ENCODE measurements around the gene MZT2B. TPM values are rescaled to one million over a fixed set of nuclear protein-coding genes. Genes with fewer than 3 reads are reported as not detected.
"Not testable (repeated sequence)": the region's sequence is repeated elsewhere in the genome, so short reads cannot be mapped to it uniquely, and the experiment has no call there.

MZT2B gene
- total RNA-seq, 3 donors from 2014 or later = 91.0 to 99.9 (median 97.3) TPM

DNA sequence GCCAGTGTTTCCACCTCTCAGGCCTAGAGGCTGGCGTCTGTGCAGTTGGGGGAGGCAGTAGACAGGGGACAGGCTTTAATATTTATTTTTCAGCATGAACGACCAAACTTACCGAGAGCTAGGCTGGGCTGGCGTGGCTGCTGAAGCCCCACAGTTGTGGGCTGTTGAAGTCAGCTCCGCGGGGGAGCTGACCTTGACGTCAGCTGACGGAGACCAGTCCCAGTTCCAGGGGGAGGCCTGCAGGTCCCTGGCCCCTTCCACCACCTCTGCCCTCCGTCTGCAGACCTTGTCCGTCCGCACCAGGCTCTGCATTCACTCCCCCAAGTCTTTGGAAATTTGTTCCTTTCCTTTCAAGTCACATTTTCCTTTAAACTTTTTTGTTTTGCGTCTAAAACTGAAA, 49.6 kb downstream of the MZT2B start:
- H3K9me3 ChIP-seq = no peaks in the 10 kb centered on the region
- intact Hi-C loops (cut with DNase I; ENCODE audit: low total_unique reads) = no loop called here
- TF ChIP-seq POLR2AphosphoS5 (IDR thresholded peaks at IDR 0.05) = no peak
- TF ChIP-seq POLR2A (IDR thresholded peaks at IDR 0.05) = no peak
- TF ChIP-seq, protein P1, sequence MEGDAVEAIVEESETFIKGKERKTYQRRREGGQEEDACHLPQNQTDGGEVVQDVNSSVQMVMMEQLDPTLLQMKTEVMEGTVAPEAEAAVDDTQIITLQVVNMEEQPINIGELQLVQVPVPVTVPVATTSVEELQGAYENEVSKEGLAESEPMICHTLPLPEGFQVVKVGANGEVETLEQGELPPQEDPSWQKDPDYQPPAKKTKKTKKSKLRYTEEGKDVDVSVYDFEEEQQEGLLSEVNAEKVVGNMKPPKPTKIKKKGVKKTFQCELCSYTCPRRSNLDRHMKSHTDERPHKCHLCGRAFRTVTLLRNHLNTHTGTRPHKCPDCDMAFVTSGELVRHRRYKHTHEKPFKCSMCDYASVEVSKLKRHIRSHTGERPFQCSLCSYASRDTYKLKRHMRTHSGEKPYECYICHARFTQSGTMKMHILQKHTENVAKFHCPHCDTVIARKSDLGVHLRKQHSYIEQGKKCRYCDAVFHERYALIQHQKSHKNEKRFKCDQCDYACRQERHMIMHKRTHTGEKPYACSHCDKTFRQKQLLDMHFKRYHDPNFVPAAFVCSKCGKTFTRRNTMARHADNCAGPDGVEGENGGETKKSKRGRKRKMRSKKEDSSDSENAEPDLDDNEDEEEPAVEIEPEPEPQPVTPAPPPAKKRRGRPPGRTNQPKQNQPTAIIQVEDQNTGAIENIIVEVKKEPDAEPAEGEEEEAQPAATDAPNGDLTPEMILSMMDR (IDR thresholded peaks at IDR 0.05) = no peak
- H3K4me3 ChIP-seq = no peak overlapping the region
- no peak overlapping the region for H3K27ac ChIP-seq
- no peak for DNase-seq (ENCODE audit: low spot score in 2 of 2)
- H3K4me1 ChIP-seq = no peaks in the 10 kb centered on the region
- no peaks in the 10 kb centered on the region for H3K27me3 ChIP-seq
- no peaks in the 10 kb centered on the region for H3K36me3 ChIP-seq

DNA sequence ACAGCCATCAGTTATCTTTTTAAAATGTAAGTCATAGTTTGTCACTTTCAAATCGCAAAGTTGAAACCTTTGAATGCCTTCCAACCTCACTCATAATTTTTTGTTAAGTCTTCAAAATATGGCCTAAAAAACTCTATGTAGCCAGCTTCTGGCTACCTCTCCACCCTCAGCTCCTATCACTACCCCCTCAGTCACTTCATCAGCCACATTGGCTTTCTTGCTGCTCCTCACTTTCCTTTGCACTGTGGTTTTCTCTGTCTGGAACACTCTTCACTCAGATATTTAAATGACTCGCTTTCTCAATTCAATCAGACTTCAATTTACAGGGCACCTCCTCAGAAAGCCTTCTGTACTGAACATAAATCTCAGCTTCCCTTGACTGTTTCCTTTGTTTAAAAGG, 51.0 kb downstream of the MZT2B start:
- H3K27ac ChIP-seq; intact Hi-C loops (cut with DNase I; ENCODE audit: low total_unique reads); DNase-seq (ENCODE audit: low spot score in 2 of 2); H3K4me1 ChIP-seq; H3K4me3 ChIP-seq; H3K36me3 ChIP-seq; H3K27me3 ChIP-seq; H3K9me3 ChIP-seq: not testable (repeated sequence)

DNA sequence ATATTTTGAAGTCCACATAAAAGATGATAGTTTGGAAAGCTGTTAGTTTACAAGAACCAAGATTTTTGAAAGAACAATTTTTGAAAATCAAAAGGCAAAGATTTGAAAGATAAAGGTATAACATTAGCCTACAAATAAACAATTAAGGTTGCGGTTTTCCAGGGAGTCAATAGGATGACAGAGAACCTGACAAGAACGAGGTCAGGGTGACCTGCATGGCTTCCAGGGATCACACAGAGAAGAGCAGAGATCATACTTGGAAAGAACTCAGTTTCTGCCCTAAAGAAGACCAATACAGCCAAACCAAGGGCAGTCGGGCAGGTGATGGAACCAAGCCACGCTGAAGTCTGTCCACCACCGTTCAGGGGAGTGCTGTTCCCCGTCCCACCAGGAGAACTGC, 57.5 kb downstream of the MZT2B start:
- H3K27ac ChIP-seq; H3K9me3 ChIP-seq; H3K27me3 ChIP-seq; H3K36me3 ChIP-seq; intact Hi-C loops (cut with DNase I; ENCODE audit: low total_unique reads); H3K4me3 ChIP-seq; DNase-seq (ENCODE audit: low spot score in 2 of 2); H3K4me1 ChIP-seq: not testable (repeated sequence)

Other genes starting within 250 kb of the MZT2B start
- 1 to 10 TPM in 2 of 3 donors, under 1 TPM in 1; 0.16 to 3.2 (median 1.6) TPM for gene RAB6C, start 202.6 kb upstream of the MZT2B start, total RNA-seq
- gene POTEF, start 53.0 kb upstream of the MZT2B start, total RNA-seq = 1 to 10 TPM in 2 of 3 donors, not detected in 1; 3.3 to 4.2 TPM
- gene CCDC74B, start 37.1 kb upstream of the MZT2B start, total RNA-seq = 10 to 100 TPM in 1 of 3 donors, 1 to 10 TPM in 2; 2.7 to 16.1 (median 9.5) TPM
- gene SMPD4, start 660 bp upstream of the MZT2B start, total RNA-seq = 10 to 100 TPM; 28.0 to 50.1 (median 41.3) TPM
- not detected for gene TUBA3E, start 16.2 kb downstream of the MZT2B start, total RNA-seq
- gene IMP4, start 160.6 kb downstream of the MZT2B start, total RNA-seq = 100 to 1,000 TPM in 2 of 3 donors, 10 to 100 TPM in 1; 94.7 to 114 (median 113) TPM
- 10 to 100 TPM; 50.8 to 77.1 (median 54.3) TPM for gene PTPN18, start 173.8 kb downstream of the MZT2B start, total RNA-seq